GM12878 (cell line): ENCODE measurements around the gene ZFPM1. TPM values are rescaled to one million over a fixed set of nuclear protein-coding genes. Genes with fewer than 3 reads are reported as not detected.

Experiments used
- ATAC-seq: fragments of 200-7000 bp; cut with Tn5 transposase; 3 replicates; pipeline ENCODE4 v1.9.1; 2020; ENCODE audit warnings: mild to moderate bottlenecking, moderate library complexity
- BruUV-seq: library from RNA; stranded (reverse); fragments of 400-500 nt; replicated peaks from 2 replicates; lab custom pipeline; 2021; lab: Mats Ljungman, UMichigan
- CTCF ChIA-PET: fragments of 300-600 bp; sonication (Branson Sonifier 250); formaldehyde crosslinking; extraction: SDS; loops from one replicate; lab custom pipeline; 2021; ENCODE audit warnings: inconsistent platforms; lab: Yijun Ruan, JAX
- POLR2A ChIA-PET: fragments of 350-600 bp; formaldehyde crosslinking; extraction: SDS; loops from one replicate; lab custom pipeline; 2021; ENCODE audit warnings: inconsistent platforms; lab: Charles Lee
- RAD21 ChIA-PET: fragments of 300-600 bp; sonication (Branson Sonifier 250); formaldehyde crosslinking; loops from one replicate; lab custom pipeline; 2023; ENCODE audit warnings: antibody characterized with exemption; ENCODE audit not compliant: unreplicated experiment; lab: Charles Lee
- SMC1A ChIA-PET: fragments of 300-600 bp; sonication (Branson Sonifier 250); formaldehyde crosslinking; loops from one replicate; lab custom pipeline; 2023; ENCODE audit not compliant: unreplicated experiment, uncharacterized antibody; lab: Charles Lee
- DNase-seq: peaks from one replicate; pipeline ENCODE4 v3.0.0-alpha.2; 2011; ENCODE audit warnings: low read depth, low spot score
- FAIRE-seq: peaks from 3 replicates; lab custom pipeline; 2011; peaks lifted over from hg19 to GRCh38; lab: Jason Lieb, UNC
- H2AFZ ChIP-seq: 2 replicates; pipeline ENCODE4 v1.6.0; 2011; ENCODE audit warnings: low read depth, low read length, control low read depth; ENCODE audit not compliant: control insufficient read depth
- H3K27ac ChIP-seq: 2 replicates; pipeline ENCODE4 v1.5.1; 2011; ENCODE audit warnings: control low read depth; ENCODE audit not compliant: control insufficient read depth, insufficient read depth
- H3K27me3 ChIP-seq, 2 experiments: replicated peaks in 1 of 2; 2 replicates each; pipeline versions ENCODE4 v1.6.0 to v1.6.1; 2011; ENCODE audit warnings: low read length in 1 of 2; ENCODE audit not compliant: control insufficient read depth in 2 of 2, insufficient read depth in 2 of 2
- H3K36me3 ChIP-seq, 2 experiments: 2 replicates each; pipeline ENCODE4 v1.5.1; 2011; ENCODE audit warnings: low read length in 1 of 2; ENCODE audit not compliant: control insufficient read depth in 2 of 2, insufficient read depth in 2 of 2
- H3K4me1 ChIP-seq: 2 replicates; pipeline ENCODE4 v1.6.1; 2011; ENCODE audit warnings: mild to moderate bottlenecking, low read length, moderate library complexity, mixed read lengths; ENCODE audit not compliant: control insufficient read depth, insufficient read depth
- H3K4me2 ChIP-seq: 2 replicates; pipeline ENCODE4 v1.6.0; 2011; ENCODE audit warnings: control low read depth; ENCODE audit not compliant: control insufficient read depth, insufficient read depth
- H3K4me3 ChIP-seq: fragments of 200-600 bp; sonication (generic); 2 replicates; pipeline ENCODE4 v1.5.1; 2016
- H3K79me2 ChIP-seq: 2 replicates; pipeline ENCODE4 v1.6.0; 2011; ENCODE audit warnings: low read length; ENCODE audit not compliant: control insufficient read depth, insufficient read depth
- H3K9ac ChIP-seq: 2 replicates; pipeline ENCODE4 v1.8.0; 2011; ENCODE audit warnings: low read length, control low read depth, mixed read lengths; ENCODE audit not compliant: control insufficient read depth, insufficient read depth
- H3K9me3 ChIP-seq: replicated peaks from 3 replicates; pipeline ENCODE4 v1.5.1; 2011; ENCODE audit warnings: mild to moderate bottlenecking, low read length; ENCODE audit not compliant: control insufficient read depth, insufficient read depth
- H4K20me1 ChIP-seq: 2 replicates; pipeline ENCODE4 v1.6.0; 2011; ENCODE audit not compliant: control insufficient read depth, insufficient read depth
- ESRRA ChIP-seq: IDR thresholded peaks from 2 replicates; pipeline ENCODE4 v1.6.1; 2012; ENCODE audit warnings: mild to moderate bottlenecking, low read length, improper control_type of control experiment
- NFYA ChIP-seq: IDR thresholded peaks from 2 replicates; pipeline ENCODE4 v1.6.1; 2011; ENCODE audit warnings: low read depth, mild to moderate bottlenecking, low read length, improper control_type of control experiment, borderline replicate concordance
- NR2C1 ChIP-seq: fragments of 450-650 bp; IDR thresholded peaks from 2 replicates; pipeline ENCODE4 v1.6.1; 2017; ENCODE audit warnings: antibody characterized with exemption, mild to moderate bottlenecking, moderate library complexity
- SP1 ChIP-seq: IDR thresholded peaks from one replicate; pipeline ENCODE4 v1.6.1; 2011; ENCODE audit warnings: low read depth, low read length
- SREBF1 ChIP-seq: IDR thresholded peaks from 2 replicates; pipeline ENCODE4 v1.6.1; 2012; ENCODE audit warnings: mild to moderate bottlenecking, low read length
- TCF7 ChIP-seq: IDR thresholded peaks from 2 replicates; pipeline ENCODE4 v1.6.1; 2014; ENCODE audit warnings: antibody characterized with exemption, borderline replicate concordance
- WRNIP1 ChIP-seq: IDR thresholded peaks from 2 replicates; pipeline ENCODE4 v1.6.1; 2011; ENCODE audit warnings: low read depth, low read length, improper control_type of control experiment, borderline replicate concordance
- YY1 ChIP-seq: IDR thresholded peaks from 2 replicates; pipeline ENCODE4 v1.6.1; 2011; ENCODE audit warnings: low read depth, mild to moderate bottlenecking, low read length
- ZNF274 ChIP-seq: IDR thresholded peaks from one replicate; pipeline ENCODE4 v1.8.0; 2011; ENCODE audit not compliant: insufficient read length, insufficient read depth
- WGBS: methylation state at CpG from one replicate; pipeline ENCODE4 v1.1.6; 2016; ENCODE audit warnings: low lambda C conversion rate; ENCODE audit not compliant: insufficient replicate concordance, insufficient coverage; ENCODE audit errors: missing lambda C conversion rate; 5-methylcytosine and 5-hydroxymethylcytosine counted together
- in situ Hi-C: fragments of 300-500 bp; cut with MboI; formaldehyde crosslinking; loops from 9 replicates; pipeline ENCODE4 v1.14.3; 2018; ENCODE audit warnings: mixed read lengths
- intact Hi-C: fragments of 100-400 bp; cut with micrococcal nuclease; formaldehyde crosslinking; loops from one replicate; pipeline ENCODE4 v1.14.2; 2022; ENCODE audit not compliant: unreplicated experiment
- polyA plus RNA-seq, 11 experiments: library from polyadenylated mRNA; depleted of rRNA in 4 of 11; unstranded in 6 of 11; stranded (reverse) in 5 of 11; fragments of >200 nt; fragmentation: Nextera tagmentation in 4 of 11; fragmentation: Illumina TruSeq in 1 of 11; extraction: Ambion mirVana in 4 of 11; extraction: Trizol in 1 of 11; gene quantifications; 1 replicate in 1 of 11; 2 replicates in 10 of 11; pipeline versions ENCODE4 v1.2.1 to v1.2.3, GENCODE V29; 2011 to 2016; ENCODE audit warnings: inconsistent platforms in 2 of 11, missing spikeins in 2 of 11, low read depth in 1 of 11
- total RNA-seq, 4 experiments: library from RNA; depleted of rRNA in 3 of 4; stranded (reverse); fragments of >200 nt in 3 of 4; fragmentation: Illumina TruSeq in 1 of 4; extraction: Trizol in 1 of 4; gene quantifications; 2 replicates each; pipeline versions ENCODE4 v1.2.1 to v1.2.3, GENCODE V29; 2013 to 2021
- TF ChIP-seq, protein P1 (sequence below): fragments of 150-350 bp; IDR thresholded peaks from 2 replicates; pipeline ENCODE4 v1.6.1; 2016; ENCODE audit warnings: low read depth, low read length
- TF ChIP-seq, protein P2 (sequence below): IDR thresholded peaks from 2 replicates; pipeline ENCODE4 v1.6.1; 2011; ENCODE audit warnings: low read depth, mild to moderate bottlenecking, low read length, moderate library complexity, borderline replicate concordance; ENCODE audit errors: extremely low read depth
- TF ChIP-seq, protein P3 (sequence below): IDR thresholded peaks from 2 replicates; pipeline ENCODE4 v1.6.1; 2011; ENCODE audit warnings: borderline replicate concordance, low read depth, mild to moderate bottlenecking, moderate library complexity, low read length; ENCODE audit not compliant: insufficient read depth, poor library complexity, severe bottlenecking

The ZFPM1 gene
- total and polyA plus RNA-seq, 10 of the 15 experiments (the other 5 are each of a cell fraction or from before 2014, with no cell fraction given) = 0.02 to 5.1 (median 0.30) TPM

DNA sequence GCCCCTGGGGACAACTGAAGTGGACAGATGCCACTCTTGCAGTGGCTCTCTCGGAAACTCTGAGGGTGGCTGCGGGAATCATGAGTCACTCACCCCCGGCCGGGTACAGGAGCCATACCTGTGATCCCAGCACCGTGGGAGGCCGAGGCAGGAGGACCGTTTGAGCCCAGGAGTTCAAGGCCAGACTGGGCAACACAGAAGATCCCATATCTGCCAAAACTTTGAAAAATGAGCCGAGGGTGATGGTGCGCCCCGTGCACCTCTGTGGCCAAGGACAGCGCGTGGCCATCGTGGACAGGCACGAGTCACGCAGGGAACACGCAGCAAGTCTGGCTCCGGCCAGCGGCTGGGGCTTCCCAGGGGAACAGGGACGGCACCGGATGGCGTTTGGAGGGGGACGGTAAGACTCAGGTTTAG is 75.8 kb downstream of the ZFPM1 start:
- Histone ChIP-seq H3K27me3 (no peaks in the 10 kb centered on the region), H3K27ac (no peak overlapping the region), H3K4me1 (no peaks in the 10 kb centered on the region), H3K4me2 (no peak overlapping the region), H3K4me3 (no peak overlapping the region), H3K36me3 (no peaks in the 10 kb centered on the region), H3K9ac (no peak overlapping the region), H4K20me1 (no peaks in the 10 kb centered on the region), H2AFZ (no peak overlapping the region), H3K9me3 (no peaks in the 10 kb centered on the region), H3K79me2 (no peaks in the 10 kb centered on the region)
- BruUV-seq = no TSS peak
- CTCF ChIA-PET = no interaction called here
- TF ChIP-seq WRNIP1 (no peak), SP1 (no peak), ESRRA (no peak), ZNF274 (no peak), SREBF1 (no peak), TCF7 (no peak), YY1 (no peak), NR2C1 (no peak), NFYA (no peak)
- TF ChIP-seq, protein P1, sequence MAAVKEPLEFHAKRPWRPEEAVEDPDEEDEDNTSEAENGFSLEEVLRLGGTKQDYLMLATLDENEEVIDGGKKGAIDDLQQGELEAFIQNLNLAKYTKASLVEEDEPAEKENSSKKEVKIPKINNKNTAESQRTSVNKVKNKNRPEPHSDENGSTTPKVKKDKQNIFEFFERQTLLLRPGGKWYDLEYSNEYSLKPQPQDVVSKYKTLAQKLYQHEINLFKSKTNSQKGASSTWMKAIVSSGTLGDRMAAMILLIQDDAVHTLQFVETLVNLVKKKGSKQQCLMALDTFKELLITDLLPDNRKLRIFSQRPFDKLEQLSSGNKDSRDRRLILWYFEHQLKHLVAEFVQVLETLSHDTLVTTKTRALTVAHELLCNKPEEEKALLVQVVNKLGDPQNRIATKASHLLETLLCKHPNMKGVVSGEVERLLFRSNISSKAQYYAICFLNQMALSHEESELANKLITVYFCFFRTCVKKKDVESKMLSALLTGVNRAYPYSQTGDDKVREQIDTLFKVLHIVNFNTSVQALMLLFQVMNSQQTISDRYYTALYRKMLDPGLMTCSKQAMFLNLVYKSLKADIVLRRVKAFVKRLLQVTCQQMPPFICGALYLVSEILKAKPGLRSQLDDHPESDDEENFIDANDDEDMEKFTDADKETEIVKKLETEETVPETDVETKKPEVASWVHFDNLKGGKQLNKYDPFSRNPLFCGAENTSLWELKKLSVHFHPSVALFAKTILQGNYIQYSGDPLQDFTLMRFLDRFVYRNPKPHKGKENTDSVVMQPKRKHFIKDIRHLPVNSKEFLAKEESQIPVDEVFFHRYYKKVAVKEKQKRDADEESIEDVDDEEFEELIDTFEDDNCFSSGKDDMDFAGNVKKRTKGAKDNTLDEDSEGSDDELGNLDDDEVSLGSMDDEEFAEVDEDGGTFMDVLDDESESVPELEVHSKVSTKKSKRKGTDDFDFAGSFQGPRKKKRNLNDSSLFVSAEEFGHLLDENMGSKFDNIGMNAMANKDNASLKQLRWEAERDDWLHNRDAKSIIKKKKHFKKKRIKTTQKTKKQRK = no peak
- TF ChIP-seq, protein P2, sequence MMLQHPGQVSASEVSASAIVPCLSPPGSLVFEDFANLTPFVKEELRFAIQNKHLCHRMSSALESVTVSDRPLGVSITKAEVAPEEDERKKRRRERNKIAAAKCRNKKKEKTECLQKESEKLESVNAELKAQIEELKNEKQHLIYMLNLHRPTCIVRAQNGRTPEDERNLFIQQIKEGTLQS = no peak
- TF ChIP-seq, protein P3, sequence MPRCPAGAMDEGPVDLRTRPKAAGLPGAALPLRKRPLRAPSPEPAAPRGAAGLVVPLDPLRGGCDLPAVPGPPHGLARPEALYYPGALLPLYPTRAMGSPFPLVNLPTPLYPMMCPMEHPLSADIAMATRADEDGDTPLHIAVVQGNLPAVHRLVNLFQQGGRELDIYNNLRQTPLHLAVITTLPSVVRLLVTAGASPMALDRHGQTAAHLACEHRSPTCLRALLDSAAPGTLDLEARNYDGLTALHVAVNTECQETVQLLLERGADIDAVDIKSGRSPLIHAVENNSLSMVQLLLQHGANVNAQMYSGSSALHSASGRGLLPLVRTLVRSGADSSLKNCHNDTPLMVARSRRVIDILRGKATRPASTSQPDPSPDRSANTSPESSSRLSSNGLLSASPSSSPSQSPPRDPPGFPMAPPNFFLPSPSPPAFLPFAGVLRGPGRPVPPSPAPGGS = no peak
- RAD21 ChIA-PET = no interaction called here
- FAIRE-seq = no peak
- ATAC-seq = no peak
- SMC1A ChIA-PET = interaction anchor here (1.1 kb wide), 1 partner anchor 91 kb away, joined by 3 read pairs; no protein-coding TSS in a partner anchor
- WGBS = 74% methylated on average over 22 of the region's 22 CpGs
- intact Hi-C loops = no loop called here
- POLR2A ChIA-PET = no interaction called here
- in situ Hi-C loops = no loop called here
- DNase-seq = no peak
